OCI-M1 (cell line): Measurements from ENCODE around the gene BRAF.
"Not testable (repeated sequence)": the region's sequence is repeated elsewhere in the genome, so short reads cannot be mapped to it uniquely, and the experiment has no call there.

Source experiments
- DNase-seq: peaks from one replicate; lab custom pipeline; 2025; lab: John Stamatoyannopoulos, UW

The BRAF gene

DNA sequence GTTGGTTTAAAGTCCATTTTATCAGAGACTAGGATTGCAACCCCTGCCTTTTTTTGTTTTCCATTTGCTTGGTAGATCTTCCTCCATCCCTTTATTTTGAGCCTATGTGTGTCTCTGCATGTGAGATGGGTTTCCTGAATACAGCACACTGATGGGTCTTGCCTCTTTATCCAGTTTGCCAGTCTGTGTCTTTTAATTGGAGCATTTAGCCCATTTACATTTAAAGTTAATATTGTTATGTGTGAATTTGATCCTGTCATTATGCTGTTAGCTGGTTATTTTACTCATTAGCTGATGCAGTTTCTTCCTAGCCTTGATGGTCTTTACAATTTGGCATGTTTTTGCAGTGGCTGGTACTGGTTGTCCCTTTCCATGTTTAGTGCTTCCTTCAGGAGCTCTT, 212.3 kb downstream of the BRAF start:
- DNase-seq = not testable (repeated sequence)

DNA sequence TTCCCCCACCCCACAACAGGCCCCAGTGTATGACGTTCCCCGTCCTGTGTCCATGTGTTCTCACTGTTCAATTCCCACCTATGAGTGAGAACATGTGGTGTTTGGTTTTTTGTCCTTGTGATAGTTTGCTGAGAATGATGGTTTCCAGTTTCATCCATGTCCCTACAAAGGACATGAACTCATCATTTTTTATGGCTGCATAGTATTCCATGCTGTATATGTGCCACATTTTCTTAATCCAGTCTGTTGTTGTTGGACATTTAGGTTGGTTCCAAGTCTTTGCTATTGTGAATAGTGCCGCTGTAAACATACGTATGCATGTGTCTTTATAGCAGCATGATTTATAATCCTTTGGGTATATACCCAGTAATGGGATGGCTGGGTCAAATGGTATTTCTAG, 216.0 kb downstream of the BRAF start:
- DNase-seq = not testable (repeated sequence)

DNA sequence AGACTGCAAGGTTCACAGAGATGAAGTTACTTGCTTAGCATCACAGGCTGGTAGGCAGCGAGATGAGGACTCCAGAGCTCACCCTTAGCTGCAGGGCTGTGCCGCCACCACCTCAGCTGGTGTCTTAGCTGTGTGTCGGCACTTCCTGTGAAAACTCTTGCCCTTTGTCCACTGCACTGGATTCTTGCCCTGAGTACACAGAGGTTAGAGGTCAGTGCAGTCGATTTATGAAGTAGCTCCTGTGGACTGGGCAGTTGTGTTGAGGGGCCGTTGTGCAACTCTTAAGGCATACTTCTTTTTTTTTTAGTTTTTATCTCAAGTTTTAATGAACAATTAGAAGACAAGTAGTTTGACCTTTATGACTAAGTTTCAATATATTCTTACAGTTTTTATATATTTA, 217.6 kb downstream of the BRAF start:
- no peak for DNase-seq

DNA sequence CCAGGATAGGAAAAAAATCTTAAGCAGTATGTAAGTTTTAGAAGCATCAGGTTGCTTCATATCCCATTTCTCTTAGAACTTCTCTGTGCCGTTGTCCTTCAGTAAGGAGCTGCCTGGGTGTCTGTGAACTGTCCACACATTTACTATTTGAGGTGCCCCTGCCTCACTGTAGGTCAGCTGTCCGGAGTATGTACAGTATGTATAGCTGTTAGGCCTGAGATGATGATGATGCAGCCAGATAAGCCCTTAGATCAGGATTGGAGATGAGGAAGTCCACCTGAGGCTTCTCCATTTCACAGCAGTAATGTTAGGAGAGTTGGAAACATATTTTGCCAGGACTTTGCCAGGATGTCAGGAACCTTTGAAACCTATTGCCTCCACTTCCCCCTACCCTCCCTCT, 220.5 kb downstream of the BRAF start:
- no peak for DNase-seq

DNA sequence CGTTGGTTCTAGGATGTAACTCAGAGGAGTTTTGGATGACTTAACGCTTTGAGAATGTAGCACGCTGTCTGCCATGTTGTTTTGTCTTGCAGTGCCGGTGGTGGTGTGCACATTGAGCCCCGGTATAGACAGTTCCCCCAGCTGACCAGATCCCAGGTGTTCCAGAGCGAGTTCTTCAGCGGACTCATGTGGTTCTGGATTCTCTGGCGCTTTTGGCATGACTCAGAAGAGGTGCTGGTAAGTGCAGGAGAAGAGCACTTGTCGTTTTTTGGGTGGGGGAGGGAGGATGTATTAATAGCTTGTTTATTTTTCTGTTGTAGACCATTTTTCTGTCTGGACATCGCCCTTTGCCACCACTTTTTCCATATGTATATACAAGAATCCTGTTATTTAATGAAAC, 222.0 kb downstream of the BRAF start:
- DNase-seq = no peak

DNA sequence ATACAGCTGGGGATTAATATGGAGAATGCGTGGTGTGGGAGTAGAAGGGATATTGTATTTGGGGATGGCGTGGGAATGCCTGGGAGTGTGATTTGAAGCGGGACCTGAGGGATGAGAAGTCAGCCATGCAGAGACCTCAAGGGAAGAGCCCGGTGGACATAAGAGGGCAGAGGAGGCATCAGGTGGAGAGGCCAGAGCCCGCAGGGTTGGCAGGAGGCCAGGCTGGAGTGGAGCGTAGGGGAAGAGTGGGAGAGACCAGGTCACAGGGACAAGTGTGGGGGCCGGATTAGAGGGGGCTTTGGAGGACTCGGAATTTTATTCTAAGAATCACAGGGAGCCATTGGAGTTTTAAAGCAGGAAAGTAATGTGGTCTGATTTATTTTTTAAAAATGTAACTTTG, 226.3 kb downstream of the BRAF start:
- DNase-seq = no peak

DNA sequence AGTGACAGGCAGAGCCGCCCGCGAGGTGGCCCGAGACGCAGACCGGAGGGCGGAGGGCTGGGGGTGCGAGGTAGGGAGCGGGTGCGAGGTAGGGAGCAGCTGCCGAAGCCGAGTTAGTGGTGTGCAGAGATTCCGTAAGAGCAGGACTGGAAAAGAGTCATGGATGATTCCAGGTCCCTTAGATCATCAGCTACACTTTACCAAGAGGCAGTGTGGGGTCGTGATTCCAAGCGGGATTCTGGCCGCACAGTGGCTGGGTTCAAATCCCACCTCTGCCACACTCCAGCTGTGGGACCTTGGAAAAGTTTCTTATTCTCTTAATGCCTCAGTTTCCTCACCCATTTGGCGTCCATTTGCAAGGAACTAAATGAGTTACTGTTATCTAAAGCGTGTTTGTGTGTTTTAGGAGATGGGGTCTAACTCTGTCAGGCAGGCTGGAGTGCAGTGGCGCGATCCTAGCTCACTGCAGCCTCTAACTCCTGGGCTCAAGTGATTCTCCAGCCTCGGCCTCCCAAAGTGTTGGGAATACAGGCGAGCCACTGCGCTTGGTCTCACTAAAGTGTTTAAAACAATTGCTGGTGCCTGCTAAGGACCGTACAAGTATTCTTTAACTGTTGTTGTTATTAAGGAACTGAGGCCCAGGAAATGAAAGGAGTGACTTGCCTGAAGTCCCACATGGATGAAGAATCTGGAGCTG, 227.1 kb downstream of the BRAF start:
- DNase-seq = no peak

DNA sequence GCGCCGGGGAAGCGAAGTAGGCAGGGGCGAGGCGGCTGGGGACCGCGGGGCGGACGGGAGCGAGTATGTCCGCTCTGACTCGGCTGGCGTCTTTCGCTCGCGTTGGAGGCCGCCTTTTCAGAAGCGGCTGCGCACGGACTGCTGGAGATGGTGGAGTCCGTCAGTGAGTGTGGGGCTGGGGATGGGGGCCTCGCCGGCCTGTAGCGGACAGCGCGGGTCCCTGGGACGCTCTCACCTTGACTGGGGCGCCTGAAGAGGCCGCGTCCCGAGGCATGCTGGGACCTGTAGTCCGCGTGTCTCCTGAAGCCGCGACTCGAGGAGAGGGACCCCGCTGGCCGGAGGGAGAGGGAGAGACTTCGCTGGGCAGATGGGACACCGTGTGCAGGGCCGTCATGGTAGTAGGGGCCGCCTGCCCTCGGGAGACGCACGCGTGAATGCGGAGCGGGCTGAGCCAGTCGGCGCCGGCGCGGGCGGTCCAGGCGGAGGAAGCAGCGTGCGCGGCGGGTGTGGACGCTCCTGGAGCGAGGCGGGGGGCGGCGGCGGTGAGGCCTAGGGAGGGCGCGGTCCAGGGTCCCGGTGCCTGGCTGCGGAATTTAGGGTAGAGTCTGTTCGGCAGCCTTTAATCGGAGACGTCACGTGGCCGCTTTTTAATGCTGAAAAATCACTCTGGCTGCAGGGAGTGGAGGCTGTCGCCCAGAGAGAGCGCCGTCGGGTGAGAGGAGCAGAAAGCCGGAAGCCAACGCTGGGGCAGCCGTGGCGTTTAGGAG, 227.9 kb downstream of the BRAF start, which contains the start of gene NDUFB2:
Gene NDUFB2 (plus strand): TSS at position 29 of the 767 bp plus-strand sequence. CDS start 37 bp downstream, at position 66.
- DNase-seq = peak; percentile 85

DNA sequence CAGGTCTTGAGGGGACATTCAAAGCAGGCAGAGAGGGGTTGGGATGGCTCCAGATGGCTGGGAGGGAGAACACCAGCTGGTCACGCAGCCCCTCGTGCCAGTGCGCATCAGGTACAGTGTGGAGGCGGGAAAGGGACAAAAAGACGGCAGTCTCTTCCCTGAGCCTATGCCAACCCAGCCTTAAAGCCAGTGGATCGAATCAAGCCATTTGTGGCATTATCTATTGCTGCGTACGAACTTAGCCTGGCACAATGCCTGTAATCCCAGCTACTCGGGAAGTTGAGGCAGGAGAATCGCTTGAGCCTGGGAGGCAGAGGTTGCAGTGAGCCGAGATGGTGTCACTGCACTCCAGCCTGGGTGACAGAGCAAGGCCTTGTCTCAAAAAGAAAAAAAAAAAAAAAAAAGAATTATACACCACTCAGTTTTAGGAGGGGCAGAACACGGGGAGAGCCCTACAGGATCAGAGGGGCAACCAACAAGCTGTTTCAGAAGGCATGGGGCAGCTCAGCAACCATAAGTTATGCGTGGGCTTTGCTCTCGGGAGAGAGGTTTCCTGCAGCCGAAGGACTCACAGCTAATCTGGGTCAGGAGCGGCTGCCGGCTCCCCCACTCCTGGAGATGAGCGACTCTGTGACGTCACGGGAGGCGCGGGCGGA, 228.6 kb downstream of the BRAF start:
- DNase-seq = peak; percentile 91

DNA sequence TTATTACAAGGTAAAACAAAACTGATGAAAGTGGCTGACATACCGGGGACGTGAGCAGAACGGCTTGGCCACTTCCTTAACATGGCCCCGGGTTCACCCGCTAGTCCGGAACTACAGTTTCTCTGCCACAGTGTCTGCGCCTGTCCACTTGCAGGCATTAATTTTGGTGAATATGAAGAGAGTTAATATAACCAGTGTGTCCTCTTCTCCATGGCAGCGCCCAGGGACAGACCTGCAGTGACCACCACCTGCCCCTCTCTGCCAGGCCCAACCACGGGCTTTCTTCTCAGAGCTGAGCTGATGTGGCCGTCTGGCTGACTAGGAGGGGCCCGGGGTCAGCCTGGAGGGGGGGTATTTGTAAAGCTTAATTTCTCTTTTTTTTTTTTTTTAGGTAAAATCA, 229.3 kb downstream of the BRAF start:
- DNase-seq = no peak

DNA sequence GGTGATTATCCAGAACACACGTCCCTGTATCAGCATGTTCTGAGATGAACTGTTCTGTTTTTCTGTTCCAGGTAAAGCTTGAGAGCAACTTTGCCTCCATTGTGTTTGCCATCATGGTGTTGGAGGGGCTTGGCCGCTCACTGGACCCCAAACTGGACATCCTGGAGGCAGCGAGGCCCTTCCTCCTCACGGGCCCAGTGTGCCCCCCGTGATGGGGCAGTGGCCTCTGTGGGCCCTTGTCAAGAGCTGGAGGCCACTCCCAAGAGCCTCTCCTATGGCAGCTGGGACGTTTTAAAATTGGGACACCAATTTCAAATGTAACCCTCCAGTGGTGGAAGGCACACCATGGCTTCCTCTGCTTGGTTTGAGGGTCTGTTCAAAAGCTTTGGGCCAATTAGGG, 230.1 kb downstream of the BRAF start:
- DNase-seq = no peak

DNA sequence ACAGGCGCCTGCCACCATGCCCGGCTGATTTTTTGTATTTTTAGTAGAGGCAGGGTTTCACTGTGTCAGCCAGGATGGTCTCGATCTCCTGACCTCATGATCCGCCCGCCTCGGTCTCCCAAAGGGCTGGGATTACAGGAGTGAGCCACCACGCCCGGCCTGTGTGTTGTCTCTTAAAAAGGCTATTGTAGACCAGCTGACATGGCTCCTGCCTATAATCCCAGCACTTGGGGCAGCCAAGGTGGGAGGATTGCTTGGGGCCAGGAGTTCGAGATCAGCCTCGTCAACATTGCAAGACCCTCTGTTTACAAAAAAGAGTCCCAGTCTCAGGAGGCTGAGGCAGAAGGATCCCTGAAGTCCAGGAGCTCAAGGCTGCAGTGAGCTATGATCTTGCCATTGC, 230.9 kb downstream of the BRAF start:
- not testable (repeated sequence) for DNase-seq

DNA sequence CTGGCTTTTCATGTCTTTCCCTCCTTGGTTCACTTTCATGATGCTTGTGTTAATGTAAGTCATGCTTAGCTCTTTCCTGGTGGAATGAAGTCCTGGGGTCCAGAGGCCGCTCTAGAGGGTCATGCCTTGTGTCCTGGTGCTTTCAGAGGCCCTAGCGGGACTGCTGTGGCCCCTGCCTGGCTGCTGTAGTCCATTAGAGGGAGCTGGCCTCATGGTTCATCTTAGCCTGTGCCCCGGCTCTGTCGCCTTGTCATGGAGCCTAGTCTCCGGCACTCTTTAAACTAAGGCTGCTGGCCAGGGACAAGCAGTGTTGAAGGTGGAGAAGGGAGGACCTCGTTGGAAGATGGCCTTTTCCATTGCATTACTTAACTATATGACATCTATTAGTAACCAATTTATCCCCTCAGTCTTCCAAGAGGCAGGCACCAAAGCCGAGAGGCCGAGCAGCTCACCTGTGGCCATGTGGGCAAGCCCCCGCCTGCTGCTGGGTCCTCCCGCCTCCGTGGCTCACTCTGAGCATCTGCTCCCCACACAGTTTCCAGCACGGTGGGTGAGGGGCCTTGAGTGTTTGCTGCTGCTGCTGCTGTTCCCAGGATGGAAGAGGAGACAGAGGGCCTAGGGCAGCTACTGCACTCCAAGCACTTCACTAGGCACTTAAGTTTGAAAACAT, 233.2 kb downstream of the BRAF start:
- DNase-seq = no peak

DNA sequence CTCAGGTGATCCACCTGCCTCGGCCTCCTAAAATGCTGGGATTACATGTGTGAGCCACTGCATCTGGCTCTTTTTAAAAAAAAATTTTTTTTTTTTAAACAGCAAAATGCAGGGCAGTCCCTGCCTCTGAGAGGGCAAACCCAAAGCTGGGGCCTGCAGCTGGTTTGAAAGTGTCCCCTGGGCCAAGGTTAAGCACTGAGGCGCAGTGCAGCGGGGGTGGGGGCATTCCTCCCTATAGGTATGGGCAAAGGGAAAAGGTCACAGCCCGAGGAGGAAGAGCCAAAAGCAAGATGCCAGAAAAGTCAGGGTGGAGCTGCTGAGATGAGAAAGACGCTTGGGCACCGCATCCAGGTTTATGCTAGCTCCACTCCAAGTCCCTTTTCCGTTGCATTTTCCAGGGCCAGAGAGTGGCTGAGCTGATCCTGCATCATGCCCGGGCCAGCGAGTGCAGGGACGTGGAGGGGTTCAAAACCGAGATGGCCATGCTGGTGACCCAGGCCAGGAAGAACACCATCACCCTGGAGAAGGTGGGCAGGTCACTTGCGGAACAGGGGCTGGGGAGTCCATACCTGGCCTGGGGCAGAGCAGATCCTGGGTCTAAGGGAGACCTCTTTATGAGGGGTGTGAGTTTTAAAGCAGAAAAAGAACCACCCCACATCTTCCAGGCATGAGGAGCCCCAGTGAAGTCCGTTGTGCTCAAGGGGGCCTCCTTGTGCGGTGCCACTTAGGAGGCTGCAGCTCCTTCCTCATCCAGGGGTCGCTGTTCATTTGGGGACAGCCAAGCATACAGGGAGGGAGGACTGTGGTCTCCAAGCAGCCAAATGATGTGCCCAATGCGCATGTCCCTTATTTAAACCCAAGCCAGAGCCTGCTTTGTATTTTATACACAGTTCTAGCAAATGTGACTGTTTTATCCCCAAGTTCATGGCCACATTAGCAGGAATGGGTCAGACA, 235.3 kb downstream of the BRAF start:
- no peak for DNase-seq

DNA sequence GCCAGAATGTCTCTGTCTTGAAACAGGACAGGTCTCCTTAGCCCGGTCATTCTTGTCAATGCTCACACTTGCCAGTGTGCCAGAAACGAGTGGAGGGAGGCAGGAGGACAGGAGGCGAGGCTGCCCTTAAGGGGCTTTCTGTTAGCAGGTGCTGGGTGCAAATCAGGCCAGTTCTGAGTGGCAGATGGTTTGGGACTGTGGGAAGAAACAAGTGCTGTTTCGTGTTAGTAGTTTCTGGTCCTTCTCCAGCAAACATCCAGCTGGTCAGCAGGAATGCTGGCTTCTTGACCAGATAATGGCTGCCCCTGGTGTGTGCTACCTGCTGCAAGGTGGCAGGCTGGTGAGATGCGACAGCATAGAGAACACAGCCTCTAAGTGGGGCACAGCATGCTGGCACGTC, 236.4 kb downstream of the BRAF start:
- no peak for DNase-seq

DNA sequence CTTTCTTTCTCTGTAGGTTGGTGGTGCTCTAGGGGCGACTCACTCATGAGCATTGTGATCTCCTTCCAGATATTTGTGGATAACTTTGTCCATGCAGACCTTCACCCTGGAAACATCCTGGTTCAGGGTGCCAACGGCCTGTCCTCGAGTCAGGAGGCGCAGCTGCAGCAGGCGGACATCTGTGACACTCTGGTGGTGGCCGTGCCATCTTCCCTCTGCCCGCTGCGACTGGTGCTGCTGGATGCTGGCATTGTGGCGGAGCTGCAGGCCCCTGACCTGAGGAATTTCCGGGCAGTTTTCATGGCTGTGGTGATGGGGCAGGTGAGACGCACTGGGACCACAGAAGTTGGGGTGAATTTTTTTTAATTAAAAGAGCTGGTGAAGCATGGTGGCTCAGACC, 237.8 kb downstream of the BRAF start:
- DNase-seq = no peak

DNA sequence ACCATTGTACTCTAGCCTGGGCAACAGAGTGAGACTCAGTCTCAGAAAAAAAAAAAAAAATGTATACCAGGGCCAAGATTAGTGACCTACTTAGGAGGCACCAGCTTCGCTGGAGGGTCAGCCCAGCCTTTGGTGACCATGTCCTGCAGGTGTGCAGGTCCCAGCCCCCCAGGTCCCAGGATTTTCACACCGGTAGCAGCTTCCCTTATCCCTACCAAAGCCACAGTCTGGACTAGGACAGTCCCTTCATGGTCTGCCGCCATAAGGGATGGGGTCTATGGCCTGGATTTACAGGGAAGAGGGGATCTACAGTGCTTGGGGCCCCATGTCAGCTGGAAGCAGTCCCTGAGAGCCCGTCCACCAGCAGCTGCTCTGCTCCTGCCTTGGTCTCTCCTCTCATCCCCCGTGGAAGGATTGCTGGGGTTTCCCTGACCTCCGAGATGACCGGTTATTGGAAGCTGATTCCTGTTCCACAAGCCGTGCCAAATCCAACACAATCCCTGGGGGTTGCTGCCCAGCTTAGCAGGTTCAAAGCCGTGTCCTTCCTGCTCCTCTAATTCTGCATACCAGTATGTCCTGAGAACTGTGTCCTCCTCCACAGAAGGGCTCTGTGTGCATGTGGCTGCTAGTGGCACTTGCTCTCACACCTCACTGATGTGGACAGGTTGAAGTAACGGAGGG, 239.2 kb downstream of the BRAF start:
- DNase-seq = no peak

DNA sequence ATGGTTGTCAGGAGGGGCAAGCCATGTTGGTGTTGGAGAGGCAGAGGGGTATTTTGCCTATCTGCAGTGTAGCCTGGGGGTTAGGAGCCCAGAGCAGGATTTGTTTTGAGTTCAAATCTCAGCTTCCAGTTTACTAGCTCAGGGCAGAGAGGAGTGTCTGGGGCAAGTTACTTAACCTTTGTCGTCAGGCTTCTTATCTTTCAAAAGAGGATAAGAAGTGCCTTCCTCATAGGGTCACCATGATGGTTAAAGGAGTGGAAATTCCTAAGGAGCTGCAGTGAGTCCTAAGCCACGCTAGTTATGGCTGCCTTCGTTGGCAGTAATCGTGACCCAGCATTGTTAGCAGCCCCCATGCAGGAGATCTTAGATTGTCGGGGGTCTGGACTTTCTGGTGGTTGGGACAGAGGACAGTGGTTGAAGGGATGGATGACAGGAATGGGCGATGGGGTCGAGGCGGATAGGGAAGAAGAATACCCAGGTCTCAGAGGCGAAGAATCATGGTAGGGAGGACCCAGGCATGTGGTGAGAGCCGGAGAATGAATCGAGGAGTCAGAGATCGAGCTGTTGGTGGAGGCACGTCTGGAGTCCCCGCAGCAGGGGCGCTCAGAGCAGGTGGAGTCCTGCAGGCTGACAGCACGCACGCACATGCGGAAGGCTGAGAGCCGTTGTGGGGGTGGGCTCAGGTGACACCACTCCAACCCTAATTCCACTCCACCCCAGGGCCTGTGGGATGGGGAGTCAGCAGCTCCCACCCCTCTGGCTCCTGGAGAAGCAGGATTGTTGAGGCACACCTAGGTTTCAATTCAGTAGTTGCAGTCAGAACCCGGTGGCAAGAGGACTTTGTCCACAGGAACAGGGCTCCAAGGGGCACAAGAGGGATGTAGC, 240.4 kb downstream of the BRAF start:
- no peak for DNase-seq

DNA sequence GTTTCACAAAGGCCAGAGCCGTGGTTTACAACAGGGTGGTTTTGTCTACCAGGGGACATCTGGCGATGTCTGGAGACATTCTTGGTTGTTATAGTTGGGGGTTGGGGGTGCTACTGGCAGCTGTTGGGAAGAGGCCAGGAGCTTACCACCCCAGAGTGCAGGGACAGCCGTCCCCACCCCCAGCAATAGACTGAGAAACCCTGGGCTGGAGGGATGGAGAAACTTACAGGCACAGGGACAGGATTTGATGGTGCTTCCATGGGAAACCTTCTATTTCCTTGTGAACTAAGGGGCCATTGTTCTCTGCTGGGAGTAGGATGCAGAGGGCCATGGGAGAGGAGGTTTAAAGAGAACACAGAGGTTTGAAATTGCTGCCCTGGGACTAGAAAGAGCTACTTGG, 241.1 kb downstream of the BRAF start:
- DNase-seq = no peak

DNA sequence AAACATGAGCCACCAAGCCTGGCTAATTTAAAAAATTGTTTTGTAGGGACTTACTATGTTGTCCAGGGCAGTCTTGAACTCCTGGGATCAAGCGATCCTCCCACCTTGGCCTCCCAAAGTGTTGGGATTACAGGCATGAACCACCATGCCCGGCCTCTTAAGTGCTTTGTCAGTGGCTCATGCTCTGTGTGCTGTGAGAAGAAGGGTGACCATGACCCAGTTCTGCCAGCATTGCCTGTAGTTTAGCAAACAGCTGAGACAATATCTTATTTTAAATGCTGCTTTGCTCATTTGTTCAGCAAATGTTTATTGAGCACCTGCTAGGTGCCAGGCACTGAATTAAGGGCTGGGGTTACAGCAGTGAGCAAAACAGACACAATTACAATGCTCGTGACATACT, 243.0 kb downstream of the BRAF start:
- DNase-seq = no peak
